Fibroblast of lung (primary cell): Measurements from ENCODE around the gene FXYD4. TPM values are rescaled to one million over a fixed set of nuclear protein-coding genes. Genes with fewer than 3 reads are reported as not detected.

Source experiments
- DNase-seq, 2 donors: peaks; one replicate each; pipeline versions ENCODE4 v3.0.0 to v3.0.0-alpha.2; 2010; ENCODE audit warnings: low read depth in 2 of 2
- H2AFZ ChIP-seq: 2 replicates; pipeline ENCODE4 v1.5.1; 2012; ENCODE audit warnings: low read length, control low read depth, inconsistent platforms
- H3K27ac ChIP-seq: 2 replicates; pipeline ENCODE4 v1.5.1; 2011; ENCODE audit warnings: low read length, control low read depth; ENCODE audit not compliant: insufficient read depth
- H3K27me3 ChIP-seq: 2 replicates; pipeline ENCODE4 v1.5.1; 2011; ENCODE audit warnings: mild to moderate bottlenecking, low read length; ENCODE audit not compliant: control insufficient read depth, insufficient read depth
- H3K36me3 ChIP-seq: 2 replicates; pipeline ENCODE4 v1.5.1; 2011; ENCODE audit warnings: low read length; ENCODE audit not compliant: control insufficient read depth, insufficient read depth
- H3K4me1 ChIP-seq: 2 replicates; pipeline ENCODE4 v1.5.1; 2011; ENCODE audit warnings: low read length; ENCODE audit not compliant: control insufficient read depth, insufficient read depth; ENCODE audit errors: extremely low read depth
- H3K4me2 ChIP-seq: 2 replicates; pipeline ENCODE4 v1.5.1; 2011; ENCODE audit warnings: low read length, control low read depth; ENCODE audit not compliant: insufficient read depth; ENCODE audit errors: extremely low read depth
- H3K4me3 ChIP-seq, 4 experiments: fragments of 200-600 bp in 1 of 4; sonication (generic) in 1 of 4; replicated peaks in 1 of 4; 2 replicates each; pipeline ENCODE4 v1.5.1; 2011 to 2016; ENCODE audit warnings: low read length in 4 of 4, low read depth in 3 of 4, mild to moderate bottlenecking in 3 of 4, control low read depth in 2 of 4, inconsistent platforms in 1 of 4, mixed read lengths in 1 of 4; ENCODE audit not compliant: insufficient read depth in 1 of 4; ENCODE audit errors: control extremely low read depth in 1 of 4
- H3K79me2 ChIP-seq: 2 replicates; pipeline ENCODE4 v1.5.1; 2012; ENCODE audit warnings: mild to moderate bottlenecking, low read length, inconsistent platforms; ENCODE audit not compliant: control insufficient read depth, insufficient read depth
- H3K9ac ChIP-seq: 2 replicates; pipeline ENCODE4 v1.5.1; 2011; ENCODE audit warnings: mild to moderate bottlenecking, low read length, control low read depth; ENCODE audit not compliant: insufficient read depth
- H3K9me3 ChIP-seq: 2 replicates; pipeline ENCODE4 v1.5.1; 2012; ENCODE audit warnings: low read depth, low read length; ENCODE audit not compliant: control insufficient read depth, insufficient read depth
- H4K20me1 ChIP-seq: 2 replicates; pipeline ENCODE4 v1.5.1; 2011; ENCODE audit warnings: low read length; ENCODE audit not compliant: control insufficient read depth, insufficient read depth; ENCODE audit errors: extremely low read depth
- EZH2 ChIP-seq: IDR thresholded peaks from 2 replicates; pipeline ENCODE4 v1.5.1; 2012; ENCODE audit warnings: low read length, control low read depth, mild to moderate bottlenecking; ENCODE audit errors: missing control alignments
- polyA plus RNA-seq, 2 donors: library from polyadenylated mRNA; depleted of rRNA in 1 of 2; stranded (reverse) in 1 of 2; unstranded in 1 of 2; fragments of >200 nt; gene quantifications; 2 replicates each; pipeline ENCODE4 v1.2.1, GENCODE V29; 2011 to 2012; ENCODE audit warnings: missing spikeins in 1 of 2
- total RNA-seq: library from RNA; depleted of rRNA; stranded (reverse); fragments of >200 nt; gene quantifications from 2 replicates; pipeline ENCODE4 v1.2.1, GENCODE V29; 2014
- TF ChIP-seq, protein P1 (sequence below), 2 donors: IDR thresholded peaks in 1 of 2; conservative IDR thresholded peaks in 1 of 2; 1 replicate in 1 of 2; 2 replicates in 1 of 2; pipeline ENCODE4 v1.5.1; 2011 to 2012; ENCODE audit warnings: low read length in 2 of 2, control low read depth in 1 of 2, inconsistent platforms in 1 of 2, low read depth in 1 of 2, mild to moderate bottlenecking in 1 of 2

FXYD4 gene
- total and polyA plus RNA-seq, 2 donors (not counting 1 experiment from before 2014, with no cell fraction given) = not detected

DNA sequence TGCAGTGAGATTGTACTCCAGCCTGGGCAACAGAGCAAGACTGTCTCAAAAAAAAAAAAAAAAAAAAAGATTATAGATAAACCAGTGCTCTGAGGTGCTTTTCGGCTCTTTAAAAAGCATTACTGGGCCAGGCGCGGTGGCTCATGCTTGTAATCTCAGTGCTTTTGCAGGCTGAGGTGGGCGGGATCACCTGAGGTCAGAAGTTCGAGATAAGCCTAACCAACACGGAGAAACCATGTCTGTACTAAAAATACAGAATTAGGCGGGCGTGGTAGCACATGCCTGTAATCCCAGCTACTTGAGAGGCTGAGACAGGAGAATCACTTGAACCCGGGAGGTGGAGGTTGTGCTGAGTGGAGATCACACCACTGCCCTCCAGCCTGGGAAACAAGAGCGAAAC is 44.1 kb downstream of the FXYD4 start:
- H3K9me3 ChIP-seq = no peaks in the 10 kb centered on the region
- H3K4me3 ChIP-seq = no peak overlapping the region
- H3K4me2 ChIP-seq = no peak overlapping the region
- no peak overlapping the region for H3K27ac ChIP-seq
- H3K9ac ChIP-seq = no peak overlapping the region
- peaks cover 3% of the 10 kb centered on the region for H3K4me1 ChIP-seq
- H3K27me3 ChIP-seq = no peaks in the 10 kb centered on the region
- H3K79me2 ChIP-seq = no peaks in the 10 kb centered on the region
- no peak overlapping the region for H2AFZ ChIP-seq
- H3K36me3 ChIP-seq = no peaks in the 10 kb centered on the region
- no peak for DNase-seq
- TF ChIP-seq, protein P1, sequence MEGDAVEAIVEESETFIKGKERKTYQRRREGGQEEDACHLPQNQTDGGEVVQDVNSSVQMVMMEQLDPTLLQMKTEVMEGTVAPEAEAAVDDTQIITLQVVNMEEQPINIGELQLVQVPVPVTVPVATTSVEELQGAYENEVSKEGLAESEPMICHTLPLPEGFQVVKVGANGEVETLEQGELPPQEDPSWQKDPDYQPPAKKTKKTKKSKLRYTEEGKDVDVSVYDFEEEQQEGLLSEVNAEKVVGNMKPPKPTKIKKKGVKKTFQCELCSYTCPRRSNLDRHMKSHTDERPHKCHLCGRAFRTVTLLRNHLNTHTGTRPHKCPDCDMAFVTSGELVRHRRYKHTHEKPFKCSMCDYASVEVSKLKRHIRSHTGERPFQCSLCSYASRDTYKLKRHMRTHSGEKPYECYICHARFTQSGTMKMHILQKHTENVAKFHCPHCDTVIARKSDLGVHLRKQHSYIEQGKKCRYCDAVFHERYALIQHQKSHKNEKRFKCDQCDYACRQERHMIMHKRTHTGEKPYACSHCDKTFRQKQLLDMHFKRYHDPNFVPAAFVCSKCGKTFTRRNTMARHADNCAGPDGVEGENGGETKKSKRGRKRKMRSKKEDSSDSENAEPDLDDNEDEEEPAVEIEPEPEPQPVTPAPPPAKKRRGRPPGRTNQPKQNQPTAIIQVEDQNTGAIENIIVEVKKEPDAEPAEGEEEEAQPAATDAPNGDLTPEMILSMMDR (conservative IDR thresholded peaks at IDR 0.05 in 1 of 2, IDR thresholded peaks at IDR 0.05 in 1 of 2; ENCODE audit: low read depth in 1 of 2, low read length in 2 of 2) = no peak
- TF ChIP-seq EZH2 = no peak
- no peaks in the 10 kb centered on the region for H4K20me1 ChIP-seq

DNA sequence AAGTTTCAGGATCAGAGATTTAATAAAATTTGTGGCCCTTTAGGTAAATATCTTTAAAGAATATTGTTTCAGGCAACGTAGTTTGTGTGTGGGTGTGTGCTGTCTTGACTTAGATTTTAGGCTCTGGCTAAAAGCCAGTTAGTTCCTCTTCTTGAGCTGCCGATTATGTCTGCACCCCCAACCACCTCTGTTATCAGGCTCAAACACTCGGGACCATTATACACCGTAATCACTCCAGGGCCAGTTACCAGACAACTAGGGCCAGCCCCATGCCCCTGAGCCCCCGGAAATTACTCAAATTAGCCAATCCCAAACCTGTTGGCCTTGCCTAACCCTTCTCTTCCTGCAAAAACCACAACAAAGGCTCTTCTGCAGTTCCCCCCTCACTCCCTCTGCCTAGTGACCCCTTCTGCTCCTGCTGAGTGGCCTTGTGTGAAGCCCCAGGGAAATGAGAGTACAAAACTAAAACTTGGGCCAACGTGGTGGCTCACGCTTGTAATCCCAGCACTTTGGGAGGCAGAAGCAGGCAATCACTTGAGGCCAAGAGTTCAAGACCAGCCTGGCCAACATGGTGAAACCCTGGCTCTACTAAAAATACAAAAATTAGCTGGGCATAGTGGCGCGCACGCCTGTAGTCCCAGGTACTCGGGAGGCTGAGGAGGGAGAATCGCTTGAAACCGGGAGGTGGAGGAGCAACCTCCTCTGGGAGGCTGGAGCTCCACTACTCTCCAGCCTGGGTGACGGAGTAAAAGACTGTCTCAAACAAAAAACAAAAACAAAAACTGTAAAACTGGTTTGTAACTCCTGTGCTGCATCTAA is 46.7 kb downstream of the FXYD4 start:
- peaks cover 7% of the 10 kb centered on the region for H3K4me1 ChIP-seq
- H4K20me1 ChIP-seq = no peaks in the 10 kb centered on the region
- H3K4me2 ChIP-seq = no peak overlapping the region
- H3K36me3 ChIP-seq = no peaks in the 10 kb centered on the region
- H3K9me3 ChIP-seq = no peaks in the 10 kb centered on the region
- no peak overlapping the region for H3K27ac ChIP-seq
- no peak overlapping the region for H3K4me3 ChIP-seq
- no peak for DNase-seq
- H3K79me2 ChIP-seq = no peaks in the 10 kb centered on the region
- H3K9ac ChIP-seq = no peak overlapping the region
- no peaks in the 10 kb centered on the region for H3K27me3 ChIP-seq
- TF ChIP-seq EZH2 = no peak
- TF ChIP-seq, protein P1 (conservative IDR thresholded peaks at IDR 0.05 in 1 of 2, IDR thresholded peaks at IDR 0.05 in 1 of 2; ENCODE audit: low read depth in 1 of 2, low read length in 2 of 2) = no peak
- no peak overlapping the region for H2AFZ ChIP-seq

DNA sequence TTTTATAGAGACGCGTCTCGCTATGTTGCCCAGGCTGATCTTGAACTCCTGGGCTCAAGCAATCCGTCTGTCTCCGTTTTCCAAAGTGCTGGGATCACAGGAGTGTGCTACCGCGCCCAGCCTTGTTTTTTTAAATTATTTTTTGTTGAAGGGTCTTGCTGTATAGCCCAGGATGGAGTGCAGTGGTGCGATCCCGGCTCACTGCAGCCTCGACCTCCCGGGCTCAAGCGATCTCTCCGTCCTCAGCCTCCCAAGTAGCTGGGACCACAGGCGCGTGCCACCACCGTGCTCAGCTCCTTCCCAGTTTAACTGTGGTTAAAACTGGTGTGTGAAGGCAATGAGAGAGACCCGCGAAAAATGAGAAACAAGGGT is 48.5 kb downstream of the FXYD4 start:
- peaks cover 7% of the 10 kb centered on the region for H3K4me1 ChIP-seq
- H3K27me3 ChIP-seq = no peaks in the 10 kb centered on the region
- H4K20me1 ChIP-seq = no peaks in the 10 kb centered on the region
- H3K9ac ChIP-seq = peak overlapping the region; percentile 78
- H3K4me2 ChIP-seq = peak overlapping the region; percentile 78
- DNase-seq = no peak
- peak overlapping the region; percentile 42 to 63 (median 47) for H3K4me3 ChIP-seq
- H3K79me2 ChIP-seq = no peaks in the 10 kb centered on the region
- no peaks in the 10 kb centered on the region for H3K36me3 ChIP-seq
- peak overlapping the region; percentile 96 for H2AFZ ChIP-seq
- no peaks in the 10 kb centered on the region for H3K9me3 ChIP-seq
- no peak for TF ChIP-seq EZH2
- TF ChIP-seq, protein P1 (conservative IDR thresholded peaks at IDR 0.05 in 1 of 2, IDR thresholded peaks at IDR 0.05 in 1 of 2; ENCODE audit: low read depth in 1 of 2, low read length in 2 of 2) = no peak
- peak overlapping the region; percentile 96 for H3K27ac ChIP-seq
